ENCODE measurements around the gene SLC30A5. TPM values are rescaled to one million over a fixed set of nuclear protein-coding genes. Genes with fewer than 3 reads are reported as not detected.
"Not testable (repeated sequence)": the region's sequence is repeated elsewhere in the genome, so short reads cannot be mapped to it uniquely, and the experiment has no call there.

Gene SLC30A5
- total and polyA plus RNA-seq, 10 of the 15 experiments (the other 5 are each of a cell fraction or from before 2014, with no cell fraction given) = 14.7 to 67.9 (median 38.4) TPM

GRCh38 chr5:69105996-69106906 is 12.4 kb downstream of the SLC30A5 start (continued):
- TF ChIP-seq PML (IDR thresholded peaks at IDR 0.05; ENCODE audit: low read length) = 0 out of 2 replicates have a peak, but pooled peaks have one; percentile 27
- TF ChIP-seq E2F8 (IDR thresholded peaks at IDR 0.05; ENCODE audit: low read depth, partially characterized antibody) = no peak
- no peak for TF ChIP-seq RB1 (IDR thresholded peaks at IDR 0.05; ENCODE audit: borderline replicate concordance)

DNA sequence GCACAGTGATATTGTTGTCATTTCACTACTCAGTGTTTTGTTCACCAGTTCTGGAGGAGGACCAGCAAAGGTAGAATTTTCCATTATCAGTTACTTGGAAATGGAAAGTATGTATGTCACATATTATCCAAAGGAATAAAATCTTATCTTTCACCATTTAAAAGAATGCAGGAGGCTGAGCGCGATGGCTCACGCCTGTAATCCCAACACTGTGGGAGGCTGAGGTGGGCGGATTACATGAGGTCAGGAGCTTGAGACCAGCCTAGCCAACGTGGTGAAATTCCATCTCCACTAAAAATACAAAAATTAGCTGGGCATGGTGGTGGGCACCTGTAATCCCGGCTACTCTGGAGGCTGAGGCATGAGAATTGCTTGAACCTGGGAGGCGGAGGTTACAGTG is 14.6 kb downstream of the SLC30A5 start:
- in situ Hi-C loops (cut with MboI); H4K20me1 ChIP-seq (ENCODE audit: control insufficient read depth, insufficient read depth); H3K4me3 ChIP-seq; intact Hi-C loops (cut with micrococcal nuclease; ENCODE audit: unreplicated experiment); CTCF ChIA-PET; RAD21 ChIA-PET (ENCODE audit: unreplicated experiment); DNase-seq (ENCODE audit: low read depth, low spot score); H3K79me2 ChIP-seq (ENCODE audit: control insufficient read depth, insufficient read depth, low read length); H3K9me3 ChIP-seq (replicated peaks; ENCODE audit: control insufficient read depth, insufficient read depth, low read length); H2AFZ ChIP-seq (ENCODE audit: control insufficient read depth, low read depth, low read length); FAIRE-seq; ATAC-seq; H3K27me3 ChIP-seq (replicated peaks in 1 of 2; ENCODE audit: control insufficient read depth in 2 of 2, insufficient read depth in 2 of 2, low read length in 1 of 2); H3K4me2 ChIP-seq (ENCODE audit: control insufficient read depth, insufficient read depth); H3K27ac ChIP-seq (ENCODE audit: control insufficient read depth, insufficient read depth); BruUV-seq (replicated peaks); H3K9ac ChIP-seq (ENCODE audit: control insufficient read depth, insufficient read depth, low read length): not testable (repeated sequence)
- SMC1A ChIA-PET (ENCODE audit: uncharacterized antibody, unreplicated experiment) = interaction anchor here (0.6 kb wide), 1 partner anchor 13 kb away, joined by 3 read pairs; no protein-coding TSS in a partner anchor
- 99% methylated on average over 7 of the region's 7 CpGs for WGBS (ENCODE audit: insufficient coverage, insufficient replicate concordance, low lambda C conversion rate, missing lambda C conversion rate)
- POLR2A ChIA-PET = interaction anchor here (1.3 kb wide), 1 partner anchor 8 kb away, joined by 3 read pairs; no protein-coding TSS in a partner anchor
- Histone ChIP-seq H3K36me3 (ENCODE audit: control insufficient read depth in 2 of 2, insufficient read depth in 2 of 2, low read length in 1 of 2) (peaks cover 2 to 15% of the 10 kb centered on the region in 2 experiments), H3K4me1 (ENCODE audit: control insufficient read depth, insufficient read depth, low read length) (peaks cover 10% of the 10 kb centered on the region; the same call in 1 of the 2 replicates)

Data from GM12878 (cell line).